ENCODE measurements around the gene CDRT15.

Gene CDRT15

GRCh38 chr17:14206891-14207290 is 29.8 kb downstream of the CDRT15 start:
- no peak for TF ChIP-seq CTCF (IDR thresholded peaks at IDR 0.05; ENCODE audit: low read depth, low read length, poor library complexity, severe bottlenecking)
- no peak for TF ChIP-seq EZH2phosphoT487 (IDR thresholded peaks at IDR 0.05; ENCODE audit: borderline replicate concordance, low read length)
- Histone ChIP-seq H3K27ac (ENCODE audit: low read depth, low read length) (no peak overlapping the region), H3K4me3 (ENCODE audit: low read length) (no peak overlapping the region), H3K9me3 (ENCODE audit: control insufficient read depth, insufficient read depth, low read length) (no peaks in the 10 kb centered on the region), H3K4me1 (ENCODE audit: control insufficient read depth, low read length) (no peaks in the 10 kb centered on the region), H3K79me2 (ENCODE audit: control insufficient read depth, low read length) (no peaks in the 10 kb centered on the region), H4K20me1 (ENCODE audit: control insufficient read depth, insufficient read depth, low read depth, low read length) (peaks cover 3% of the 10 kb centered on the region; the same call in 1 of the 2 replicates), H3K4me2 (ENCODE audit: low read length) (no peak overlapping the region), H3K9me2 (replicated peaks; ENCODE audit: control insufficient read depth, low read length) (no peaks in the 10 kb centered on the region), H3F3A (ENCODE audit: control insufficient read depth, insufficient read depth) (no peaks in the 10 kb centered on the region), H3K27me3 (ENCODE audit: control insufficient read depth, low read length) (no peaks in the 10 kb centered on the region), H3K36me3 (ENCODE audit: control insufficient read depth, low read length) (peaks cover 10% of the 10 kb centered on the region)

- no peak overlapping the region for H3K4me3 ChIP-seq (ENCODE audit: low read length)
- H3K79me2 ChIP-seq (ENCODE audit: control insufficient read depth, low read length), result no peaks in the 10 kb centered on the region
- peaks cover 10% of the 10 kb centered on the region for H3K36me3 ChIP-seq (ENCODE audit: control insufficient read depth, low read length)
- H3K9me2 ChIP-seq (replicated peaks; ENCODE audit: control insufficient read depth, low read length), result no peaks in the 10 kb centered on the region
- H3K27me3 ChIP-seq (ENCODE audit: control insufficient read depth, low read length), result no peaks in the 10 kb centered on the region
- no peaks in the 10 kb centered on the region for H3K9me3 ChIP-seq (ENCODE audit: control insufficient read depth, insufficient read depth, low read length)
- H3F3A ChIP-seq (ENCODE audit: control insufficient read depth, insufficient read depth), result no peaks in the 10 kb centered on the region
- peaks cover 3% of the 10 kb centered on the region; the same call in 1 of the 2 replicates for H4K20me1 ChIP-seq (ENCODE audit: control insufficient read depth, insufficient read depth, low read depth, low read length)
- H3K27ac ChIP-seq (ENCODE audit: low read depth, low read length), result no peak overlapping the region
- no peaks in the 10 kb centered on the region for H3K4me1 ChIP-seq (ENCODE audit: control insufficient read depth, low read length)
- TF ChIP-seq CTCF (IDR thresholded peaks at IDR 0.05; ENCODE audit: low read depth, low read length, poor library complexity, severe bottlenecking), result no peak
- no peak for TF ChIP-seq EZH2phosphoT487 (IDR thresholded peaks at IDR 0.05; ENCODE audit: borderline replicate concordance, low read length)
- no peak overlapping the region for H3K4me2 ChIP-seq (ENCODE audit: low read length)
Observed at GRCh38 chr17:14205992-14206461, 30.6 kb downstream of the CDRT15 start.

GRCh38 chr17:14205380-14205779 is 31.3 kb downstream of the CDRT15 start:
- Histone ChIP-seq H3K4me1 (ENCODE audit: control insufficient read depth, low read length) (no peaks in the 10 kb centered on the region), H3F3A (ENCODE audit: control insufficient read depth, insufficient read depth) (no peaks in the 10 kb centered on the region), H3K9me3 (ENCODE audit: control insufficient read depth, insufficient read depth, low read length) (no peaks in the 10 kb centered on the region), H3K27me3 (ENCODE audit: control insufficient read depth, low read length) (no peaks in the 10 kb centered on the region), H3K27ac (ENCODE audit: low read depth, low read length) (no peak overlapping the region), H3K4me2 (ENCODE audit: low read length) (no peak overlapping the region), H4K20me1 (ENCODE audit: control insufficient read depth, insufficient read depth, low read depth, low read length) (peaks cover 3% of the 10 kb centered on the region; the same call in 1 of the 2 replicates), H3K4me3 (ENCODE audit: low read length) (no peak overlapping the region), H3K79me2 (ENCODE audit: control insufficient read depth, low read length) (no peaks in the 10 kb centered on the region), H3K9me2 (replicated peaks; ENCODE audit: control insufficient read depth, low read length) (no peaks in the 10 kb centered on the region), H3K36me3 (ENCODE audit: control insufficient read depth, low read length) (peaks cover 10% of the 10 kb centered on the region)
- TF ChIP-seq EZH2phosphoT487 (IDR thresholded peaks at IDR 0.05; ENCODE audit: borderline replicate concordance, low read length) (no peak), CTCF (IDR thresholded peaks at IDR 0.05; ENCODE audit: low read depth, low read length, poor library complexity, severe bottlenecking) (no peak)

Data from DOHH2 (cell line).